Measurements from ENCODE around the gene OSBPL5. TPM values are rescaled to one million over a fixed set of nuclear protein-coding genes. Genes with fewer than 3 reads are reported as not detected.

Gene OSBPL5
- total and polyA plus RNA-seq, 5 donors: 10.3 to 19.1 (median 15.2) TPM

- DNase-seq (no peak), ATAC-seq (no peak)
- peaks cover 5% of the 10 kb centered on the region for H3K4me1 ChIP-seq (ENCODE audit: control insufficient read depth, insufficient read depth, low read length)
- whole genome bisulfite sequencing: 87% methylated on average over 32 of the region's 32 CpGs
- H3K27me3 ChIP-seq (ENCODE audit: control insufficient read depth, insufficient read depth): no peaks in the 10 kb centered on the region
- no peaks in the 10 kb centered on the region for H3K9me3 ChIP-seq (ENCODE audit: control insufficient read depth, low read length)
- no peak overlapping the region for H3K4me3 ChIP-seq (ENCODE audit: low read length)
- H3K27ac ChIP-seq (ENCODE audit: low read length): no peak overlapping the region
- intact Hi-C loops (cut with DNase I): no loop called here
Measured at GRCh38 chr11:3144296-3145205, 20.6 kb downstream of the OSBPL5 start.

DNA sequence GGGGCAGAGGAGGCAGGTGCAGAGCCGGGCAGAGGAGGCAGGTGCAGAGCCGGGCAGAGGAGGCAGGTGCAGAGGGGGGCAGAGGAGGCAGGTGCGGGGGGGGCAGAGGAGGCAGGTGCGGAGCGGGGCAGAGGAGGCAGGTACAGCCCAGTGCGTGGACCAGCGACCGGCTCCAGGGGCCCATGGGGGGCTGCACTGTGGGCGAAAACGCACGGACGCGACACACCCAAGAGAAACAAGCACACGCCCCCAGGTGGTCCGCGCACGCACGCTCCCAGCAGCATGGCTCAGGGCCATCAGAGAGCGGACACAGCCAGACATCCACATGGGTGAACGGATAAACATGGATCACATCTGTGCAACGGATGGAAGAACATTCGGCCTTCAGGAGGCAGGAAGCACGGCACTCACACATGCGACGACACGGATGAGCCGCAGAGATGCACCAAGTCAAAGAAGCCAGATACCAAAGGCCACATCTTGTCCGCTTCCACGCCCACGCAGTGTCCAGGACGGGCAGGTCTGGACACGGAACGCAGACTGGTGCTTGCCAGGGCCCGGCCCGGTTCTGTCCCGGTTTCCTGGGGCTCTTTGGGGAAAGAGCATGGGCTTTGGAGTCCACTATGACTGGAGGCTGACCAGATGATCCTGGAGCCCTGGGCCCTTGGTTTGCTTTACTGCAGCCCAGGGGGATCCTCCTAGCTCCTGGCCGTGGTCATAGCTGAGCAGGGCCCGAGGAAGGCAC is 21.8 kb downstream of the OSBPL5 start:
- Histone ChIP-seq H3K4me1 (ENCODE audit: control insufficient read depth, insufficient read depth, low read length) (peaks cover 5% of the 10 kb centered on the region), H3K4me3 (ENCODE audit: low read length) (no peak overlapping the region), H3K9me3 (ENCODE audit: control insufficient read depth, low read length) (no peaks in the 10 kb centered on the region), H3K27ac (ENCODE audit: low read length) (no peak overlapping the region), H3K27me3 (ENCODE audit: control insufficient read depth, insufficient read depth) (no peaks in the 10 kb centered on the region)
- ATAC-seq (no peak), DNase-seq (no peak)
- intact Hi-C loops (cut with DNase I): no loop called here
- WGBS: 93% methylated on average over 38 of the region's 38 CpGs

DNA sequence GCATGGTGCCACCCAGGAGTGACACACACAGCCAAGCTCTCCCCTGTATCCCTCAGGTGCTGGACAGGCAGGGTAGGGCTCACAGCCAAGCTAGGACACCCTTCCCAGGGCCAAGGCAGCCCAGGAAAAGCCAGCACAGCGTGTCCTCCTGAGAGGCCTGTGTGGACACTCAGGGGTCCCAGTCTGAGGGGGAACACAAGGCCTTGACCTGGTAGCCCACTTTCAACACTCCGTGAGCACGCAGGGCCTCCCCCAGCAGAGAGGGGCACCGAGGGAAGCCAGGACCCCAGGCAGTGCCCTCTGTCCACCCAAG is 24.9 kb downstream of the OSBPL5 start:
- DNase-seq (peak; percentile 8 to 40 (median 27)), ATAC-seq (no peak)
- Histone ChIP-seq H3K27ac (ENCODE audit: low read length) (no peak overlapping the region), H3K27me3 (ENCODE audit: control insufficient read depth, insufficient read depth) (no peaks in the 10 kb centered on the region), H3K4me3 (ENCODE audit: low read length) (no peak overlapping the region), H3K4me1 (ENCODE audit: control insufficient read depth, insufficient read depth, low read length) (peaks cover 3% of the 10 kb centered on the region), H3K9me3 (ENCODE audit: control insufficient read depth, low read length) (no peaks in the 10 kb centered on the region)
- 97% methylated on average over 4 of the region's 4 CpGs for WGBS
- intact Hi-C loops (cut with DNase I): no loop called here

- Histone ChIP-seq H3K4me3 (ENCODE audit: low read length) (no peak overlapping the region), H3K27ac (ENCODE audit: low read length) (no peak overlapping the region), H3K4me1 (ENCODE audit: control insufficient read depth, insufficient read depth, low read length) (peaks cover 3% of the 10 kb centered on the region), H3K27me3 (ENCODE audit: control insufficient read depth, insufficient read depth) (no peaks in the 10 kb centered on the region), H3K9me3 (ENCODE audit: control insufficient read depth, low read length) (no peaks in the 10 kb centered on the region)
- WGBS: 78% methylated on average over 15 of the region's 15 CpGs
- DNase-seq: peak; percentile 12 to 52 (median 47)
- intact Hi-C loops (cut with DNase I): no loop called here
- no peak for ATAC-seq
Measured at GRCh38 chr11:3139481-3140290, 25.4 kb downstream of the OSBPL5 start.

DNA sequence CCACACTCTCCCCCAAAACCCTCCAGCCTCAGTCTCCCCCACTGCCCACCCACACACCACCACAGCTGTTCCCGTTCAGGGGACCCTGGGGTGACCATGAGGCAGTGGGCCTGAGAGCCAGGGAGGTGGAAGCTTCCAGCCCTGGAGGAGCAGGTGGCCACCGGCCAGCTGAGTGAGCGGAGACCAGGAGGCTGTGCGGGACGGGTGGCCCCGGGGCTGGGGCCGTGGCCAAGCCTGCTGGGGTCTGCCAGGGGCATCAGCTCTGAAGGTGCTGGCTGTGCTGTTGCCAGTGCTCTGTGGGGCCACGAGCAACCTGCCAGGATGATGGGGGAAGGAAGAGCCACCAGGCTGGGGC is 26.0 kb downstream of the OSBPL5 start:
- WGBS: 47% methylated on average over 8 of the region's 8 CpGs
- DNase-seq (peak; percentile 13 to 65 (median 57)), ATAC-seq (no peak)
- no peak overlapping the region for H3K4me3 ChIP-seq (ENCODE audit: low read length)
- no peaks in the 10 kb centered on the region for H3K27me3 ChIP-seq (ENCODE audit: control insufficient read depth, insufficient read depth)
- H3K27ac ChIP-seq (ENCODE audit: low read length): no peak overlapping the region
- intact Hi-C loops (cut with DNase I): no loop called here
- H3K9me3 ChIP-seq (ENCODE audit: control insufficient read depth, low read length): no peaks in the 10 kb centered on the region
- peaks cover 3% of the 10 kb centered on the region for H3K4me1 ChIP-seq (ENCODE audit: control insufficient read depth, insufficient read depth, low read length)

DNA sequence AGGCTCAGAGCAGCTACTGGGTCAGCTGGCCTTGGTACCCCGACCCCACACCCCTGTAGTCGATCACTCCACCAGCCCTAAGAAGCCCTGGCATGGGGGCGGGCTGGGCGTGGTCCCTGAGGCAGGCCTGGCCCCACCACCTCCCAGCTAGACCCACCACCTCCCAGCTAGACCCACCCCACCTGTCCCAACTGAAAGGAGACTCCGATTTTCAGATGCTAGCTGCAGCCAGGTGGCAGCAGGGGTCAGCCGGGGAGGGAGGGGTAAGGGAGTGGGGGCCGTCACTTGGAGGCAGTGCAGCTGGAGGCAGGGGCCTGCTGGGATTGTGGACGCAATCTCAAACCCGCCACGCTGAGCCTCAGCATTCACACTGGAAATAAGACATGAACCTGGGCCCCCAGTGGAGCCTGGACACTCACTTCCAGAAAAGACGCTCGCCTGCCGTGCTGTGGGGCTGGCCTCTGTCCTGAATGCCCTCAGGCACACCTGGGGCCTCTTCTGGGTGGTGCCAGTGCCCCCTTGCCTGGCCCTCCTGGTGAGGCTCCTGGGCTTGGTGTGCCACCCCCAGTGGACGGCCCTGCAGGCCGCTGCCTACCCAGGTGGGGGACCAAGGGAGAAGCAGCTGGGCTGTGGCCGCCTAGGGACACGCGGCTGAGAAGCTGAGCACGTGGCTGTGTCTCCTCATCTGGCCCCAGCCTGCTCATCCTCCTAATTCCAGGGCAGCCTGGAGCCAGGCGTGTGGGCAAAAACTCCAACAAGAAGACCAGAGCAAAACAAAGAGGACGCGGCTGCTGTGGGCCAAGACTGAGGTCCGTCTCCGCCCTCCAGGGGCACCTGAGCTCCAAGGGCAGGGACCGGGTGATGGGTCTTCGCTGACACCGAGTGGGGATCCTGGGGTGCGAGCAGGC is 26.7 kb downstream of the OSBPL5 start:
- H3K27ac ChIP-seq (ENCODE audit: low read length): no peak overlapping the region
- H3K4me1 ChIP-seq (ENCODE audit: control insufficient read depth, insufficient read depth, low read length): peaks cover 3% of the 10 kb centered on the region
- DNase-seq: peak; percentile 12 to 57 (median 54)

DNA sequence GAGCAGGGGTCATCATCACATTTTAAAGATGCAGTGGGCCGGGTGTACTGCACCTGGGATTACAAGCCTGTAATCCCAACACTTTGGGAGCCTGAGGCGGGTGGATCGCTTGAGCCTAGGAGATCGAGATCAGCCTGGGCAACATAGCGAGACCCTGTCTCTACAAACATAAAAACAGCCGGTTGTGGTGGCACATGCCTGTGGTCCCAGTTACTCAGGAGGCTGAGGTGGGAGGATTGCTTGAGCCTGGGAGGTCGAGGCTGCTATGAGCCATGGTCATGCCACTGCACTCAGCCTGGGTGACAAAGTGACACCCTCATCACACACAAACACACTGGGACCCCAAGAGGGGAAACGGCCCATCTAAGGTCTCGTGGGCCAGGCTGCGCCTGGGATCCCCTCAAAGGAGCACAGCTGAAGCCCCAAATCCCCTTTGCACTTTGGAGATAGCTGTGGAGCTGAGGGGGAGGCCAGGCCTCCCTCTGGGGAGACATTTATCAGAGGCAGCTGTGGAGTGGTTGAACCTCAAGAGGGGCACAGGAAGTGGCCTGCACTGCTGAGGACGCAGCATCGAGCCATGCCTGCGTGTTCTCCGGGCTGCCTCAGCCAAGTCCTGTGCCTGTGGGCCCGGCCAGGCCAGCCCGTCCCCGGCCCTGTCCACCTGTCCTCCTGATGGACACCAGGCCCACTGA is 27.5 kb downstream of the OSBPL5 start:
- peaks cover 3% of the 10 kb centered on the region for H3K4me1 ChIP-seq (ENCODE audit: control insufficient read depth, insufficient read depth, low read length)
- DNase-seq (peak in 2 of 3 donors; percentile 6 to 48), ATAC-seq (no peak)
- H3K9me3 ChIP-seq (ENCODE audit: control insufficient read depth, low read length): no peaks in the 10 kb centered on the region
- no peak overlapping the region for H3K27ac ChIP-seq (ENCODE audit: low read length)
- no peaks in the 10 kb centered on the region for H3K27me3 ChIP-seq (ENCODE audit: control insufficient read depth, insufficient read depth)
- 78% methylated on average over 17 of the region's 17 CpGs for WGBS
- intact Hi-C loops (cut with DNase I): no loop called here
- no peak overlapping the region for H3K4me3 ChIP-seq (ENCODE audit: low read length)

More for the DNA sequence above, 26.7 kb downstream of the OSBPL5 start:
- H3K9me3 ChIP-seq (ENCODE audit: control insufficient read depth, low read length): no peaks in the 10 kb centered on the region
- no peak for ATAC-seq
- intact Hi-C loops (cut with DNase I): no loop called here
- 80% methylated on average over 28 of the region's 28 CpGs for WGBS
- H3K27me3 ChIP-seq (ENCODE audit: control insufficient read depth, insufficient read depth): no peaks in the 10 kb centered on the region
- no peak overlapping the region for H3K4me3 ChIP-seq (ENCODE audit: low read length)

DNA sequence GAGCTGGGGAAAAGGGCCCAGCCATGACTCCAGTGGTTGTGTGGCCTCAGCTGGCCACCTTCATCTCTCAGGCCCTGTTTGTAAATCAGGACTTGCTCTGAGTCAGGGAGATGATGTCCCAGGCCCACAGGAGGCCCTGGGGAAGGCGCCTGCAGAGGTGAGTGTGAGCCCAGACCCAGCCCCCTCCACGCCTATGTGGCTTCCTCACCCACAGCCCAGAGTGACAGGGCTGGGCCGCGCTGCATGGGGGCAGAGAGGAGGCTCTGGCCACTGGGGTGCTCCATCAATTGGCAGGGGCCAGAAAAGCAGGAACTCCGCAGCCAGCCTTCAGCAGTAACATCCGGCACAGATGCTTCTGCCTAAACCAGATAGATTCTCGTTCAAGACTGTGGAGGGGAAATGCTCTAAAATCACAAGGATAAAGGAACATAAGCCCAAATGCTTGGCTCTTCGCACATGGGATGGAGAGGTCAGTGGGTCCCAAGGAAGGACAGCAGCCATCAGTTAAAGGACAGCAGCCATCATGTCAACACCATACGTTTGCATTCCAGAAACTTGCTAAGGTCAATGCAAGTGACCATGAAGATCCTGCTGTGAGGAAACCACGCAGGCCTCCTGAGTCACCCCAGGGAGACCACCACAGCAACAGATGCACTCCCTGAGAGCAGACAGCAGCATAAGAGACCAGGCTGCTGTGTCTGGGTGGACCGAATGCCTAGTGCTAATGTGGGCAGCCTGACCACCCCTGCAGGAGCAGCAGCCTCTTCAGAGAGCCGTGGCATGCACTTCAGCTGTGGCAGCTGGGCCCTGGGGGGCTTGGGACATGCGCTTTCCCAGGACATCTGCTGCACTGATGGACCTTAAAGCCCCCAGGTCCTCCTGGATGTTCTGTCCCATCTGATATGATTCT is 28.3 kb downstream of the OSBPL5 start:
- no peak overlapping the region for H3K4me3 ChIP-seq (ENCODE audit: low read length)
- intact Hi-C loops (cut with DNase I): no loop called here
- WGBS: 90% methylated on average over 13 of the region's 13 CpGs
- peaks cover 3% of the 10 kb centered on the region for H3K4me1 ChIP-seq (ENCODE audit: control insufficient read depth, insufficient read depth, low read length)
- H3K9me3 ChIP-seq (ENCODE audit: control insufficient read depth, low read length): no peaks in the 10 kb centered on the region
- no peaks in the 10 kb centered on the region for H3K27me3 ChIP-seq (ENCODE audit: control insufficient read depth, insufficient read depth)
- ATAC-seq: no peak
- no peak overlapping the region for H3K27ac ChIP-seq (ENCODE audit: low read length)
- peak; percentile 7 to 58 (median 49) for DNase-seq

Data from right cardiac atrium (tissue), 5 donors.